ENCODE measurements around the gene ELK4.
A peak's percentile ranks its signal among the peaks of the same experiment; 100 is the strongest.

ELK4 gene

GRCh38 chr1:205613854-205614412 is 17.9 kb downstream of the ELK4 start:
- ATAC-seq (ENCODE audit: low read depth) (no peak), DNase-seq (ENCODE audit: low spot score) (no peak)
- TF ChIP-seq, protein P1, sequence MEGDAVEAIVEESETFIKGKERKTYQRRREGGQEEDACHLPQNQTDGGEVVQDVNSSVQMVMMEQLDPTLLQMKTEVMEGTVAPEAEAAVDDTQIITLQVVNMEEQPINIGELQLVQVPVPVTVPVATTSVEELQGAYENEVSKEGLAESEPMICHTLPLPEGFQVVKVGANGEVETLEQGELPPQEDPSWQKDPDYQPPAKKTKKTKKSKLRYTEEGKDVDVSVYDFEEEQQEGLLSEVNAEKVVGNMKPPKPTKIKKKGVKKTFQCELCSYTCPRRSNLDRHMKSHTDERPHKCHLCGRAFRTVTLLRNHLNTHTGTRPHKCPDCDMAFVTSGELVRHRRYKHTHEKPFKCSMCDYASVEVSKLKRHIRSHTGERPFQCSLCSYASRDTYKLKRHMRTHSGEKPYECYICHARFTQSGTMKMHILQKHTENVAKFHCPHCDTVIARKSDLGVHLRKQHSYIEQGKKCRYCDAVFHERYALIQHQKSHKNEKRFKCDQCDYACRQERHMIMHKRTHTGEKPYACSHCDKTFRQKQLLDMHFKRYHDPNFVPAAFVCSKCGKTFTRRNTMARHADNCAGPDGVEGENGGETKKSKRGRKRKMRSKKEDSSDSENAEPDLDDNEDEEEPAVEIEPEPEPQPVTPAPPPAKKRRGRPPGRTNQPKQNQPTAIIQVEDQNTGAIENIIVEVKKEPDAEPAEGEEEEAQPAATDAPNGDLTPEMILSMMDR (IDR thresholded peaks at IDR 0.05; ENCODE audit: poor library complexity, severe bottlenecking): no peak
- Histone ChIP-seq H3K4me3 (ENCODE audit: severe bottlenecking) (no peak overlapping the region), H3K9me3 (ENCODE audit: severe bottlenecking) (no peaks in the 10 kb centered on the region), H3K4me1 (ENCODE audit: insufficient read depth, poor library complexity, severe bottlenecking) (peaks cover 8% of the 10 kb centered on the region), H3K27ac (ENCODE audit: poor library complexity, severe bottlenecking) (no peak overlapping the region), H3K27me3 (ENCODE audit: insufficient read depth, poor library complexity, severe bottlenecking) (no peaks in the 10 kb centered on the region), H3K36me3 (ENCODE audit: low read depth) (peaks cover 79% of the 10 kb centered on the region)

- Histone ChIP-seq H3K36me3 (ENCODE audit: low read depth) (peaks cover 66% of the 10 kb centered on the region), H3K4me1 (ENCODE audit: insufficient read depth, poor library complexity, severe bottlenecking) (peaks cover 8% of the 10 kb centered on the region), H3K9me3 (ENCODE audit: severe bottlenecking) (no peaks in the 10 kb centered on the region), H3K27ac (ENCODE audit: poor library complexity, severe bottlenecking) (no peak overlapping the region), H3K4me3 (ENCODE audit: severe bottlenecking) (no peak overlapping the region), H3K27me3 (ENCODE audit: insufficient read depth, poor library complexity, severe bottlenecking) (no peaks in the 10 kb centered on the region)
- DNase-seq (ENCODE audit: low spot score): no peak
- ATAC-seq (ENCODE audit: low read depth): no peak
- TF ChIP-seq, protein P1 (IDR thresholded peaks at IDR 0.05; ENCODE audit: poor library complexity, severe bottlenecking): no peak
These were observed 19.3 kb downstream of the ELK4 start for GRCh38 chr1:205612556-205612955.

DNA sequence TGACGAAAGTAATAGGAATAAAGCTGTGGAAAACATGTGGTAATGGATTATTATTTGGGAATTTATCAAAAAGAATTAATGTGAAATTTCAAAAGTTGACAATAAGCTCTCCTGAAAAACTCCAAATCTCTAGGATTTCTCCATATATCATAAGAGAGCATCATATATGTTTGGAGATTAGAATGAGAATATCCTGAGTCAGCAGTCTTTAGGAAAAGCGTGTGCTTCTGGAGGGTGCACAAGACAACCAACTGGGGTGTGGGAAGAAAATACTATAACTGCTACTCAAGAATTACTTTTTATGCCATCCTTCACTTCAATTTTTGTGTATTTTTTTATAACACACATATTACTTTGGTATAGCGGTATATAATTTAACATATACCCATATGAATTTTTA is 19.7 kb downstream of the ELK4 start:
- Histone ChIP-seq H3K36me3 (ENCODE audit: low read depth) (peaks cover 61% of the 10 kb centered on the region), H3K9me3 (ENCODE audit: severe bottlenecking) (no peaks in the 10 kb centered on the region), H3K27ac (ENCODE audit: poor library complexity, severe bottlenecking) (no peak overlapping the region), H3K4me1 (ENCODE audit: insufficient read depth, poor library complexity, severe bottlenecking) (peaks cover 8% of the 10 kb centered on the region), H3K27me3 (ENCODE audit: insufficient read depth, poor library complexity, severe bottlenecking) (no peaks in the 10 kb centered on the region), H3K4me3 (ENCODE audit: severe bottlenecking) (no peak overlapping the region)
- TF ChIP-seq, protein P1 (IDR thresholded peaks at IDR 0.05; ENCODE audit: poor library complexity, severe bottlenecking): no peak
- no peak for DNase-seq (ENCODE audit: low spot score)
- ATAC-seq (ENCODE audit: low read depth): no peak

GRCh38 chr1:205610901-205611466 is 20.8 kb downstream of the ELK4 start:
- peak overlapping the region; percentile 7 for H3K27ac ChIP-seq (ENCODE audit: poor library complexity, severe bottlenecking)

More at GRCh38 chr1:205610901-205611466, 20.8 kb downstream of the ELK4 start:
- no peak for DNase-seq (ENCODE audit: low spot score)
- ATAC-seq (ENCODE audit: low read depth): no peak
- Histone ChIP-seq H3K36me3 (ENCODE audit: low read depth) (peaks cover 50% of the 10 kb centered on the region), H3K4me3 (ENCODE audit: severe bottlenecking) (no peak overlapping the region), H3K27me3 (ENCODE audit: insufficient read depth, poor library complexity, severe bottlenecking) (no peaks in the 10 kb centered on the region), H3K4me1 (ENCODE audit: insufficient read depth, poor library complexity, severe bottlenecking) (peaks cover 8% of the 10 kb centered on the region), H3K9me3 (ENCODE audit: severe bottlenecking) (no peaks in the 10 kb centered on the region)
- TF ChIP-seq, protein P1 (IDR thresholded peaks at IDR 0.05; ENCODE audit: poor library complexity, severe bottlenecking): no peak

All from RWPE2 (cell line).